Fibroblast of the conjunctiva (primary cell): ENCODE results near the gene VWF.
"Not testable (repeated sequence)": the region's sequence is repeated elsewhere in the genome, so short reads cannot be mapped to it uniquely, and the experiment has no call there.

Source experiments
- DNase-seq: peaks from one replicate; pipeline ENCODE4 v3.0.0-alpha.2; 2010; ENCODE audit warnings: low read depth

VWF gene

GRCh38 chr12:6032726-6033125 lies 91.7 kb downstream of the VWF start:
- DNase-seq = no peak

- no peak for DNase-seq
These were observed 93.5 kb downstream of the VWF start for GRCh38 chr12:6031001-6031400.

GRCh38 chr12:6030081-6030480 lies 94.4 kb downstream of the VWF start:
- no peak for DNase-seq

- DNase-seq = no peak
These were observed 95.1 kb downstream of the VWF start for GRCh38 chr12:6029401-6029800.

GRCh38 chr12:6026998-6027397 lies 97.5 kb downstream of the VWF start:
- DNase-seq = no peak

GRCh38 chr12:6025703-6026298 lies 98.7 kb downstream of the VWF start:
- not testable (repeated sequence) for DNase-seq

GRCh38 chr12:6024066-6024465 lies 100.4 kb downstream of the VWF start:
- not testable (repeated sequence) for DNase-seq

GRCh38 chr12:6020930-6021329 lies 103.5 kb downstream of the VWF start:
- DNase-seq = no peak

GRCh38 chr12:6020511-6020910 lies 104.0 kb downstream of the VWF start:
- not testable (repeated sequence) for DNase-seq

- DNase-seq = not testable (repeated sequence)
These were observed 105.2 kb downstream of the VWF start for GRCh38 chr12:6019256-6019655.

GRCh38 chr12:6018265-6018664 lies 106.2 kb downstream of the VWF start:
- no peak for DNase-seq

GRCh38 chr12:6016756-6017155 lies 107.7 kb downstream of the VWF start:
- no peak for DNase-seq

- not testable (repeated sequence) for DNase-seq
These were observed 108.5 kb downstream of the VWF start for GRCh38 chr12:6016004-6016403.

GRCh38 chr12:6015271-6015670 lies 109.2 kb downstream of the VWF start:
- not testable (repeated sequence) for DNase-seq

- not testable (repeated sequence) for DNase-seq
These were observed 113.7 kb downstream of the VWF start for GRCh38 chr12:6010631-6011350.

- DNase-seq = no peak
These were observed 127.2 kb downstream of the VWF start for GRCh38 chr12:5997260-5997659.

GRCh38 chr12:5996459-5996858 lies 128.0 kb downstream of the VWF start:
- DNase-seq = no peak

GRCh38 chr12:5989621-5990020 lies 134.8 kb downstream of the VWF start:
- DNase-seq = no peak

- peak; percentile 60 for DNase-seq
These were observed 135.8 kb downstream of the VWF start for GRCh38 chr12:5988659-5989116.

- DNase-seq = no peak
These were observed 136.4 kb downstream of the VWF start for GRCh38 chr12:5988088-5988487.

- no peak for DNase-seq
These were observed 136.9 kb downstream of the VWF start for GRCh38 chr12:5987573-5987972.

GRCh38 chr12:5985471-5985870 lies 139.0 kb downstream of the VWF start:
- no peak for DNase-seq

GRCh38 chr12:5984873-5985272 lies 139.6 kb downstream of the VWF start:
- DNase-seq = no peak

- no peak for DNase-seq
These were observed 142.4 kb downstream of the VWF start for GRCh38 chr12:5982106-5982505.
